HepG2 (cell line): ENCODE data around the gene TMEM184C.

Experiments
- CBFB ChIP-seq: sonication (generic); formaldehyde crosslinking; IDR thresholded peaks from 2 replicates; pipeline ENCODE4 v1.4.0; 2020; ENCODE audit warnings: missing genetic modification reagents
- CEBPB ChIP-seq: IDR thresholded peaks from 2 replicates; pipeline ENCODE4 v1.6.1; 2011; ENCODE audit warnings: low read depth, low read length, improper control_type of control experiment, borderline replicate concordance
- FOSL1 ChIP-seq: sonication (generic); formaldehyde crosslinking; IDR thresholded peaks from 2 replicates; pipeline ENCODE4 v1.9.0; 2021; ENCODE audit warnings: missing genetic modification reagents, borderline replicate concordance
- KDM1A ChIP-seq: IDR thresholded peaks from 2 replicates; pipeline ENCODE4 v1.6.1; 2016; ENCODE audit warnings: missing compliant biosample characterization
- MBNL3 ChIP-seq: fragments of 250-450 bp; sonication (Bioruptor Pico); conservative IDR thresholded peaks from 2 replicates; pipeline ENCODE4 v1.8.0; 2022; ENCODE audit warnings: mild to moderate bottlenecking, inconsistent platforms
- NR2F1 ChIP-seq, 2 experiments: fragments of 450-650 bp in 1 of 2; formaldehyde crosslinking in 1 of 2; IDR thresholded peaks; 2 replicates each; pipeline versions ENCODE4 v1.5.0 to v1.6.1; 2016 to 2020; ENCODE audit warnings: mild to moderate bottlenecking in 1 of 2, missing compliant biosample characterization in 1 of 2, missing genetic modification reagents in 1 of 2, moderate library complexity in 1 of 2
- POLR2A ChIP-seq, 2 experiments: IDR thresholded peaks; 2 replicates each; pipeline ENCODE4 v1.6.1; 2011; ENCODE audit warnings: low read depth in 2 of 2, low read length in 2 of 2, mild to moderate bottlenecking in 1 of 2, moderate library complexity in 1 of 2; ENCODE audit not compliant: insufficient read depth in 1 of 2
- TF ChIP-seq, protein P1 (sequence below): IDR thresholded peaks from 2 replicates; pipeline ENCODE4 v1.6.1; 2018; ENCODE audit warnings: missing genetic modification reagents
- TF ChIP-seq, protein P2 (sequence below): IDR thresholded peaks from 2 replicates; pipeline ENCODE4 v1.6.1; 2012; ENCODE audit warnings: inconsistent platforms
- TF ChIP-seq, protein P3 (sequence below), 2 experiments: IDR thresholded peaks; 2 replicates each; pipeline ENCODE4 v1.6.1; 2011 to 2012; ENCODE audit warnings: low read length in 2 of 2, borderline replicate concordance in 1 of 2, low read depth in 1 of 2, mild to moderate bottlenecking in 1 of 2, moderate library complexity in 1 of 2
- TF ChIP-seq, protein P4 (sequence below): sonication (generic); formaldehyde crosslinking; IDR thresholded peaks from 2 replicates; pipeline ENCODE4 v1.8.1; 2023; ENCODE audit warnings: mild to moderate bottlenecking, missing genetic modification reagents
- TF ChIP-seq, protein P5 (sequence below): sonication (generic); formaldehyde crosslinking; IDR thresholded peaks from 2 replicates; pipeline ENCODE4 v1.4.0; 2020; ENCODE audit warnings: missing genetic modification reagents, mild to moderate bottlenecking, borderline replicate concordance
- TF ChIP-seq, protein P6 (sequence below): sonication (generic); formaldehyde crosslinking; IDR thresholded peaks from 2 replicates; pipeline ENCODE4 v1.5.0; 2020; ENCODE audit warnings: mild to moderate bottlenecking, missing genetic modification reagents, moderate library complexity

DNA sequence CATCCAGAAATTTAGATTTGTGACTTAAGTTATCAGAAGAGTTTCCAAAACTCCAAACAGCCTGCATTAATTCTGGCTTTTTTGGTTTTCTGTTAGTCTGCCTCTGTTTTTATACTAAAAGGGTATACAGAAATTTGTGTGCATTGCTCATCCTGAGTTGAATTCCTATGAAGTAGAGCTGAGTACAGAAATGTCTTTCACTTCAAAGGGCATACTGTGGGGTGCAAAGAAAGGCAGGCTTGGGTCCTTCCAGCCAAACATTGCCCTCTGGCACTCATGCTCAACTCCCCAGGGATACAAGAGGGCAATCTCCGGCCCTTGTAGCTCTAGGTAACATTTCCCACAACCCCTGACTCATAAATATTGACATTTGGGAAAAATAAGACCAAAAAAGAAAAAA, 27.6 kb upstream of the TMEM184C start:
- TF ChIP-seq, protein P1, sequence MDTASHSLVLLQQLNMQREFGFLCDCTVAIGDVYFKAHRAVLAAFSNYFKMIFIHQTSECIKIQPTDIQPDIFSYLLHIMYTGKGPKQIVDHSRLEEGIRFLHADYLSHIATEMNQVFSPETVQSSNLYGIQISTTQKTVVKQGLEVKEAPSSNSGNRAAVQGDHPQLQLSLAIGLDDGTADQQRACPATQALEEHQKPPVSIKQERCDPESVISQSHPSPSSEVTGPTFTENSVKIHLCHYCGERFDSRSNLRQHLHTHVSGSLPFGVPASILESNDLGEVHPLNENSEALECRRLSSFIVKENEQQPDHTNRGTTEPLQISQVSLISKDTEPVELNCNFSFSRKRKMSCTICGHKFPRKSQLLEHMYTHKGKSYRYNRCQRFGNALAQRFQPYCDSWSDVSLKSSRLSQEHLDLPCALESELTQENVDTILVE (CRISPR knock-in tag) = no peak
- no peak for TF ChIP-seq KDM1A (CRISPR knock-in tag)
- TF ChIP-seq CBFB (CRISPR knock-in tag) = no peak
- TF ChIP-seq, protein P2, sequence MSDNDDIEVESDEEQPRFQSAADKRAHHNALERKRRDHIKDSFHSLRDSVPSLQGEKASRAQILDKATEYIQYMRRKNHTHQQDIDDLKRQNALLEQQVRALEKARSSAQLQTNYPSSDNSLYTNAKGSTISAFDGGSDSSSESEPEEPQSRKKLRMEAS = no peak
- no peak for TF ChIP-seq POLR2A (IDR thresholded peaks at IDR 0.05; ENCODE audit: insufficient read depth in 1 of 2, low read depth in 2 of 2, low read length in 2 of 2)
- TF ChIP-seq, protein P3, sequence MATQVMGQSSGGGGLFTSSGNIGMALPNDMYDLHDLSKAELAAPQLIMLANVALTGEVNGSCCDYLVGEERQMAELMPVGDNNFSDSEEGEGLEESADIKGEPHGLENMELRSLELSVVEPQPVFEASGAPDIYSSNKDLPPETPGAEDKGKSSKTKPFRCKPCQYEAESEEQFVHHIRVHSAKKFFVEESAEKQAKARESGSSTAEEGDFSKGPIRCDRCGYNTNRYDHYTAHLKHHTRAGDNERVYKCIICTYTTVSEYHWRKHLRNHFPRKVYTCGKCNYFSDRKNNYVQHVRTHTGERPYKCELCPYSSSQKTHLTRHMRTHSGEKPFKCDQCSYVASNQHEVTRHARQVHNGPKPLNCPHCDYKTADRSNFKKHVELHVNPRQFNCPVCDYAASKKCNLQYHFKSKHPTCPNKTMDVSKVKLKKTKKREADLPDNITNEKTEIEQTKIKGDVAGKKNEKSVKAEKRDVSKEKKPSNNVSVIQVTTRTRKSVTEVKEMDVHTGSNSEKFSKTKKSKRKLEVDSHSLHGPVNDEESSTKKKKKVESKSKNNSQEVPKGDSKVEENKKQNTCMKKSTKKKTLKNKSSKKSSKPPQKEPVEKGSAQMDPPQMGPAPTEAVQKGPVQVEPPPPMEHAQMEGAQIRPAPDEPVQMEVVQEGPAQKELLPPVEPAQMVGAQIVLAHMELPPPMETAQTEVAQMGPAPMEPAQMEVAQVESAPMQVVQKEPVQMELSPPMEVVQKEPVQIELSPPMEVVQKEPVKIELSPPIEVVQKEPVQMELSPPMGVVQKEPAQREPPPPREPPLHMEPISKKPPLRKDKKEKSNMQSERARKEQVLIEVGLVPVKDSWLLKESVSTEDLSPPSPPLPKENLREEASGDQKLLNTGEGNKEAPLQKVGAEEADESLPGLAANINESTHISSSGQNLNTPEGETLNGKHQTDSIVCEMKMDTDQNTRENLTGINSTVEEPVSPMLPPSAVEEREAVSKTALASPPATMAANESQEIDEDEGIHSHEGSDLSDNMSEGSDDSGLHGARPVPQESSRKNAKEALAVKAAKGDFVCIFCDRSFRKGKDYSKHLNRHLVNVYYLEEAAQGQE (IDR thresholded peaks at IDR 0.05; ENCODE audit: borderline replicate concordance in 1 of 2, low read depth in 1 of 2, low read length in 2 of 2) = no peak
- TF ChIP-seq, protein P4, sequence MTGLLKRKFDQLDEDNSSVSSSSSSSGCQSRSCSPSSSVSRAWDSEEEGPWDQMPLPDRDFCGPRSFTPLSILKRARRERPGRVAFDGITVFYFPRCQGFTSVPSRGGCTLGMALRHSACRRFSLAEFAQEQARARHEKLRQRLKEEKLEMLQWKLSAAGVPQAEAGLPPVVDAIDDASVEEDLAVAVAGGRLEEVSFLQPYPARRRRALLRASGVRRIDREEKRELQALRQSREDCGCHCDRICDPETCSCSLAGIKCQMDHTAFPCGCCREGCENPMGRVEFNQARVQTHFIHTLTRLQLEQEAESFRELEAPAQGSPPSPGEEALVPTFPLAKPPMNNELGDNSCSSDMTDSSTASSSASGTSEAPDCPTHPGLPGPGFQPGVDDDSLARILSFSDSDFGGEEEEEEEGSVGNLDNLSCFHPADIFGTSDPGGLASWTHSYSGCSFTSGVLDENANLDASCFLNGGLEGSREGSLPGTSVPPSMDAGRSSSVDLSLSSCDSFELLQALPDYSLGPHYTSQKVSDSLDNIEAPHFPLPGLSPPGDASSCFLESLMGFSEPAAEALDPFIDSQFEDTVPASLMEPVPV = no peak
- no peak for TF ChIP-seq NR2F1 (CRISPR knock-in tag; IDR thresholded peaks at IDR 0.05)
- TF ChIP-seq, protein P5, sequence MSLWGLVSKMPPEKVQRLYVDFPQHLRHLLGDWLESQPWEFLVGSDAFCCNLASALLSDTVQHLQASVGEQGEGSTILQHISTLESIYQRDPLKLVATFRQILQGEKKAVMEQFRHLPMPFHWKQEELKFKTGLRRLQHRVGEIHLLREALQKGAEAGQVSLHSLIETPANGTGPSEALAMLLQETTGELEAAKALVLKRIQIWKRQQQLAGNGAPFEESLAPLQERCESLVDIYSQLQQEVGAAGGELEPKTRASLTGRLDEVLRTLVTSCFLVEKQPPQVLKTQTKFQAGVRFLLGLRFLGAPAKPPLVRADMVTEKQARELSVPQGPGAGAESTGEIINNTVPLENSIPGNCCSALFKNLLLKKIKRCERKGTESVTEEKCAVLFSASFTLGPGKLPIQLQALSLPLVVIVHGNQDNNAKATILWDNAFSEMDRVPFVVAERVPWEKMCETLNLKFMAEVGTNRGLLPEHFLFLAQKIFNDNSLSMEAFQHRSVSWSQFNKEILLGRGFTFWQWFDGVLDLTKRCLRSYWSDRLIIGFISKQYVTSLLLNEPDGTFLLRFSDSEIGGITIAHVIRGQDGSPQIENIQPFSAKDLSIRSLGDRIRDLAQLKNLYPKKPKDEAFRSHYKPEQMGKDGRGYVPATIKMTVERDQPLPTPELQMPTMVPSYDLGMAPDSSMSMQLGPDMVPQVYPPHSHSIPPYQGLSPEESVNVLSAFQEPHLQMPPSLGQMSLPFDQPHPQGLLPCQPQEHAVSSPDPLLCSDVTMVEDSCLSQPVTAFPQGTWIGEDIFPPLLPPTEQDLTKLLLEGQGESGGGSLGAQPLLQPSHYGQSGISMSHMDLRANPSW (CRISPR knock-in tag) = no peak
- TF ChIP-seq, protein P6, sequence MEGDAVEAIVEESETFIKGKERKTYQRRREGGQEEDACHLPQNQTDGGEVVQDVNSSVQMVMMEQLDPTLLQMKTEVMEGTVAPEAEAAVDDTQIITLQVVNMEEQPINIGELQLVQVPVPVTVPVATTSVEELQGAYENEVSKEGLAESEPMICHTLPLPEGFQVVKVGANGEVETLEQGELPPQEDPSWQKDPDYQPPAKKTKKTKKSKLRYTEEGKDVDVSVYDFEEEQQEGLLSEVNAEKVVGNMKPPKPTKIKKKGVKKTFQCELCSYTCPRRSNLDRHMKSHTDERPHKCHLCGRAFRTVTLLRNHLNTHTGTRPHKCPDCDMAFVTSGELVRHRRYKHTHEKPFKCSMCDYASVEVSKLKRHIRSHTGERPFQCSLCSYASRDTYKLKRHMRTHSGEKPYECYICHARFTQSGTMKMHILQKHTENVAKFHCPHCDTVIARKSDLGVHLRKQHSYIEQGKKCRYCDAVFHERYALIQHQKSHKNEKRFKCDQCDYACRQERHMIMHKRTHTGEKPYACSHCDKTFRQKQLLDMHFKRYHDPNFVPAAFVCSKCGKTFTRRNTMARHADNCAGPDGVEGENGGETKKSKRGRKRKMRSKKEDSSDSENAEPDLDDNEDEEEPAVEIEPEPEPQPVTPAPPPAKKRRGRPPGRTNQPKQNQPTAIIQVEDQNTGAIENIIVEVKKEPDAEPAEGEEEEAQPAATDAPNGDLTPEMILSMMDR (CRISPR knock-in tag) = no peak
- no peak for TF ChIP-seq MBNL3 (CRISPR knock-in tag)
- no peak for TF ChIP-seq FOSL1 (CRISPR knock-in tag)
- TF ChIP-seq CEBPB = no peak
